ENCODE data around the gene CRHR1.

The CRHR1 gene

DNA sequence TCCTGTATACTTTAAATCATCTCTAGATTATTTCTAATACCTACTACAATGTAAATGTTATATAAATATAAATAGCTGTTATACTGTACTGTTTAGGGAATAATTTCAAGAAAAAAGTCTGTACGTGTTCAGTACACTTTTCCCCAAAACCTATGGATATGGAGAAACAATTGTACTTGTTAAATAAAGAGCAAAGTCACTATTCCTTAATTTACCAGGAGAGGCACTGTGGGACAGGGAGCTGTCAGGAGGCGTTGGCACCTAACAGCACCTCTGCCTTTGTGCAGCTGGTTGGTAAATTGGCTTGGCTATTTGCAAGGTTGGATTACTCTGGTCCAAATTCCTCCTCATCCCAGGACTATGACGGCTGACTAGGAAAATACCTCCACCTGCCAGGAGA is 28.0 kb downstream of the CRHR1 start:
- H3K27ac ChIP-seq (ENCODE audit: low read depth, low read length), result no peak overlapping the region
- no peak overlapping the region for H3K9ac ChIP-seq (ENCODE audit: low read depth, low read length)
- H3K9me3 ChIP-seq (ENCODE audit: control insufficient read depth, insufficient read depth, low read length), result no peaks in the 10 kb centered on the region
- H3K4me3 ChIP-seq (ENCODE audit: low read depth, low read length), result no peak overlapping the region
- H3K27me3 ChIP-seq (ENCODE audit: control insufficient read depth, insufficient read depth, low read length), result no peaks in the 10 kb centered on the region; the same call in 1 of the 2 replicates
- H3K36me3 ChIP-seq (ENCODE audit: control insufficient read depth, insufficient read depth, low read length), result no peaks in the 10 kb centered on the region
- 0 out of 2 replicates have a peak, but pooled peaks cover 3% of the 10 kb centered on the region for H3K4me1 ChIP-seq (ENCODE audit: control insufficient read depth, insufficient read depth, low read length)

- H3K27ac ChIP-seq (ENCODE audit: low read depth, low read length), result no peak overlapping the region
- no peak overlapping the region for H3K9ac ChIP-seq (ENCODE audit: low read depth, low read length)
- no peaks in the 10 kb centered on the region for H3K27me3 ChIP-seq (ENCODE audit: control insufficient read depth, insufficient read depth, low read length)
- H3K4me3 ChIP-seq (ENCODE audit: low read depth, low read length), result no peak overlapping the region
- 0 out of 2 replicates have a peak, but pooled peaks cover 3% of the 10 kb centered on the region for H3K4me1 ChIP-seq (ENCODE audit: control insufficient read depth, insufficient read depth, low read length)
- no peaks in the 10 kb centered on the region for H3K36me3 ChIP-seq (ENCODE audit: control insufficient read depth, insufficient read depth, low read length)
- H3K9me3 ChIP-seq (ENCODE audit: control insufficient read depth, insufficient read depth, low read length), result no peaks in the 10 kb centered on the region
Observed at GRCh38 chr17:45813048-45813725, 29.1 kb downstream of the CRHR1 start.

GRCh38 chr17:45814622-45815606 is 30.8 kb downstream of the CRHR1 start:
- Histone ChIP-seq H3K36me3 (ENCODE audit: control insufficient read depth, insufficient read depth, low read length) (no peaks in the 10 kb centered on the region), H3K4me1 (ENCODE audit: control insufficient read depth, insufficient read depth, low read length) (0 out of 2 replicates have a peak, but pooled peaks cover 3% of the 10 kb centered on the region), H3K27me3 (ENCODE audit: control insufficient read depth, insufficient read depth, low read length) (no peaks in the 10 kb centered on the region)

DNA sequence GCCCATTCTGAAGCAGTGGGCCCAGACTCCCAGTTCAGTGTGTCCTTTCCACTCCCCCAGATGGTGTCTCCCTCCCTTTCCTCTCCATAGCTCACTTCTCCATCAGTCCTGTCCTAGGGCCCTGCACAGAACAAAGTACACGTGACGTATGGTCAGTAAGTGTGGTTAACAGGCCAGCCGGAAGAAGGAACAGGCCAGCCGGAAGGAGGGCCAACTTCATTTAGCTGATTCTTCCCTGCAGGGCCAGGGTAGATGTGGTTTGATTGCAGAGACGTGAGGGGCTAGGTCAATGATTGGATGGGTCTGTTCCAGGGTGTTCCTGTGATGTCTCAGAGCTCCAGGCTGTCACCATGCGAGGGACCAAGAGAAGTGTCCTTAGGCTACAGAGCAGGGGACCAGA is 31.6 kb downstream of the CRHR1 start:
- Histone ChIP-seq H3K9me3 (ENCODE audit: control insufficient read depth, insufficient read depth, low read length) (no peaks in the 10 kb centered on the region), H3K9ac (ENCODE audit: low read depth, low read length) (no peak overlapping the region), H3K36me3 (ENCODE audit: control insufficient read depth, insufficient read depth, low read length) (no peaks in the 10 kb centered on the region), H3K4me1 (ENCODE audit: control insufficient read depth, insufficient read depth, low read length) (0 out of 2 replicates have a peak, but pooled peaks cover 3% of the 10 kb centered on the region), H3K27ac (ENCODE audit: low read depth, low read length) (no peak overlapping the region), H3K4me3 (ENCODE audit: low read depth, low read length) (no peak overlapping the region), H3K27me3 (ENCODE audit: control insufficient read depth, insufficient read depth, low read length) (no peaks in the 10 kb centered on the region)

More at GRCh38 chr17:45814622-45815606, 30.8 kb downstream of the CRHR1 start:
- Histone ChIP-seq H3K9ac (ENCODE audit: low read depth, low read length) (no peak overlapping the region), H3K9me3 (ENCODE audit: control insufficient read depth, insufficient read depth, low read length) (no peaks in the 10 kb centered on the region), H3K4me3 (ENCODE audit: low read depth, low read length) (no peak overlapping the region), H3K27ac (ENCODE audit: low read depth, low read length) (no peak overlapping the region)

DNA sequence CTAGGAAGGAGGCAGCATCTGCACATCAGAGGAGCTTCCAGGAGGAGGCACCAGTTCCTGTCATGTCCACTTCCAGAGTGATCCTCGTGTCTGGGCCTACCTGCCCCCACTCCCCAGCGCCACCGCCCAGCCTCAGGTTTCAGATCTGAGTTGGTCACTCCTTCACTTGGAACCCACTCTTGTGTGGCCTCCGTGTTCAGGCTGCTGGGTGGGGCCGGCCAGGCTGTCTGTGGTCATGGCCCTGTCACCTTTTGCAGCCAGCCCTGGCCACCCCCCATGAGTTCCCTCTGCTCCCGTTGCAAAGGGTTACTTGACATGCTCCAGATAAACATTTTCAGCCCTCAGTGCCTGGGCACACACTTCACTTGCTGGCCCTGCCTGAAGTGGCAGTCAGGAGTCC is 33.9 kb downstream of the CRHR1 start:
- Histone ChIP-seq H3K36me3 (ENCODE audit: control insufficient read depth, insufficient read depth, low read length) (no peaks in the 10 kb centered on the region), H3K4me1 (ENCODE audit: control insufficient read depth, insufficient read depth, low read length) (no peaks in the 10 kb centered on the region), H3K27me3 (ENCODE audit: control insufficient read depth, insufficient read depth, low read length) (no peaks in the 10 kb centered on the region)

GRCh38 chr17:45818699-45819098 is 34.6 kb downstream of the CRHR1 start:
- Histone ChIP-seq H3K9me3 (ENCODE audit: control insufficient read depth, insufficient read depth, low read length) (no peaks in the 10 kb centered on the region), H3K4me3 (ENCODE audit: low read depth, low read length) (no peak overlapping the region), H3K27me3 (ENCODE audit: control insufficient read depth, insufficient read depth, low read length) (no peaks in the 10 kb centered on the region), H3K27ac (ENCODE audit: low read depth, low read length) (no peak overlapping the region), H3K4me1 (ENCODE audit: control insufficient read depth, insufficient read depth, low read length) (no peaks in the 10 kb centered on the region), H3K9ac (ENCODE audit: low read depth, low read length) (no peak overlapping the region), H3K36me3 (ENCODE audit: control insufficient read depth, insufficient read depth, low read length) (no peaks in the 10 kb centered on the region)

More for the DNA sequence above, 33.9 kb downstream of the CRHR1 start:
- Histone ChIP-seq H3K9ac (ENCODE audit: low read depth, low read length) (no peak overlapping the region), H3K4me3 (ENCODE audit: low read depth, low read length) (no peak overlapping the region), H3K27ac (ENCODE audit: low read depth, low read length) (no peak overlapping the region), H3K9me3 (ENCODE audit: control insufficient read depth, insufficient read depth, low read length) (no peaks in the 10 kb centered on the region)

- Histone ChIP-seq H3K27me3 (ENCODE audit: control insufficient read depth, insufficient read depth, low read length) (no peaks in the 10 kb centered on the region), H3K9me3 (ENCODE audit: control insufficient read depth, insufficient read depth, low read length) (no peaks in the 10 kb centered on the region), H3K36me3 (ENCODE audit: control insufficient read depth, insufficient read depth, low read length) (no peaks in the 10 kb centered on the region)
Observed at GRCh38 chr17:45819632-45820031, 35.5 kb downstream of the CRHR1 start.

DNA sequence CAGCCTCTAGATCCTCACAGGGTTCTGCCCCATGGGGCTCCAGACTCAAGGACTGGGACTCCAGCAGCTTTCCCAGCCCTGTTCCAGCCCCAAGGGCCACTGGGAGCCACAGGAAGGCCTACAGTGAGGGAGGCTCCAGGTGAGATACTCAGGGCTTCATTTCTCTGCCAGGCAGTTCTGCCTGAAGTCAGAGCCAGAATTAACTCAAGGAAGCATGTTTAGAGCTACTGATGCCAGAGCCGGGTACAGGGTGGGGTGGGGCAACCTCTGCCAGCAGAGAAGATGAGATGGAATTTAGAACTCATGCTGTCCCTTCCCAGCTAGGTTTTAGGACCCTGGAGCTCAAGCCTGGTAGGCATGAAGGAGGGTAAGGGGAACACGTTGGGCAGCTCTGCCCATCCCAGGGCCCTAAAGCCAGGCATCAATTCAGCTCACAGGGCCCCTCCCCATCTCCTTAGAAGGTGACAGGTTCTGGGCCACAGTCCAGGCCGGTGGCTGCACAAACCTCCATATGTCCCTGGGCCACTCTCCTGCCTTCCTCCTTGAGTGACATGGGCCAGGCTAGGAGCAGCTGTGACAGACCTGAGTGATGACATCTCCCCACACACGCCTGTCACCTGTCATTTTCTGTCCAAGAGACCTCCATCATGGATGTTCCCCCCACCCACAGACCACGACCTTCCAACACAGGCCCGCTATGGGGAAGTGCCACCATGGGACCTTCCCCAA is 36.1 kb downstream of the CRHR1 start:
- Histone ChIP-seq H3K27me3 (ENCODE audit: control insufficient read depth, insufficient read depth, low read length) (no peaks in the 10 kb centered on the region), H3K9ac (ENCODE audit: low read depth, low read length) (no peak overlapping the region), H3K4me3 (ENCODE audit: low read depth, low read length) (no peak overlapping the region), H3K36me3 (ENCODE audit: control insufficient read depth, insufficient read depth, low read length) (no peaks in the 10 kb centered on the region), H3K9me3 (ENCODE audit: control insufficient read depth, insufficient read depth, low read length) (no peaks in the 10 kb centered on the region), H3K27ac (ENCODE audit: low read depth, low read length) (no peak overlapping the region), H3K4me1 (ENCODE audit: control insufficient read depth, insufficient read depth, low read length) (no peaks in the 10 kb centered on the region)

More at GRCh38 chr17:45819632-45820031, 35.5 kb downstream of the CRHR1 start:
- Histone ChIP-seq H3K4me3 (ENCODE audit: low read depth, low read length) (no peak overlapping the region), H3K9ac (ENCODE audit: low read depth, low read length) (no peak overlapping the region), H3K4me1 (ENCODE audit: control insufficient read depth, insufficient read depth, low read length) (no peaks in the 10 kb centered on the region), H3K27ac (ENCODE audit: low read depth, low read length) (no peak overlapping the region)

DNA sequence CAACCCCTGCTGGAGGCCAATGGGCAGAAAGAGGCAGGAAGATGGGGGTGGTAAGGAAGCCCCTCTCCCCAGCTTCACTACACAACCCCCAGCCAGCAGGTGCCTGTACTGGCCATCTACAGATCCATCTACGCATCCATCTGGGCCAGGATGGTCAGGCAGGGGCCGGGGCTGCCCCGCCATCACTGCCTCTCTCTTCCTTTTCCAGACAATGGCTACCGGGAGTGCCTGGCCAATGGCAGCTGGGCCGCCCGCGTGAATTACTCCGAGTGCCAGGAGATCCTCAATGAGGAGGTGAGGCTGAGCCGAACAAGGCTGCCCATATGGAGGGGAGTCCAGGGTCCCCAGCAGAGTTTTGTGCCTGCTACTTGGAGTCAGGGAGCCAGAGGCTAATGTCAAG is 37.0 kb downstream of the CRHR1 start:
- H3K27ac ChIP-seq (ENCODE audit: low read depth, low read length), result no peak overlapping the region
- no peaks in the 10 kb centered on the region for H3K4me1 ChIP-seq (ENCODE audit: control insufficient read depth, insufficient read depth, low read length)
- H3K9me3 ChIP-seq (ENCODE audit: control insufficient read depth, insufficient read depth, low read length), result no peaks in the 10 kb centered on the region
- no peaks in the 10 kb centered on the region for H3K27me3 ChIP-seq (ENCODE audit: control insufficient read depth, insufficient read depth, low read length)
- H3K36me3 ChIP-seq (ENCODE audit: control insufficient read depth, insufficient read depth, low read length), result no peaks in the 10 kb centered on the region
- no peak overlapping the region for H3K4me3 ChIP-seq (ENCODE audit: low read depth, low read length)
- H3K9ac ChIP-seq (ENCODE audit: low read depth, low read length), result no peak overlapping the region

GRCh38 chr17:45823598-45823997 is 39.5 kb downstream of the CRHR1 start:
- H3K27me3 ChIP-seq (ENCODE audit: control insufficient read depth, insufficient read depth, low read length), result no peaks in the 10 kb centered on the region
- no peak overlapping the region for H3K4me3 ChIP-seq (ENCODE audit: low read depth, low read length)
- no peaks in the 10 kb centered on the region for H3K36me3 ChIP-seq (ENCODE audit: control insufficient read depth, insufficient read depth, low read length)
- H3K9ac ChIP-seq (ENCODE audit: low read depth, low read length), result no peak overlapping the region
- no peaks in the 10 kb centered on the region for H3K9me3 ChIP-seq (ENCODE audit: control insufficient read depth, insufficient read depth, low read length)
- H3K27ac ChIP-seq (ENCODE audit: low read depth, low read length), result no peak overlapping the region
- no peaks in the 10 kb centered on the region for H3K4me1 ChIP-seq (ENCODE audit: control insufficient read depth, insufficient read depth, low read length)
